ENCODE measurements around the gene PLA2G4A.

DNA sequence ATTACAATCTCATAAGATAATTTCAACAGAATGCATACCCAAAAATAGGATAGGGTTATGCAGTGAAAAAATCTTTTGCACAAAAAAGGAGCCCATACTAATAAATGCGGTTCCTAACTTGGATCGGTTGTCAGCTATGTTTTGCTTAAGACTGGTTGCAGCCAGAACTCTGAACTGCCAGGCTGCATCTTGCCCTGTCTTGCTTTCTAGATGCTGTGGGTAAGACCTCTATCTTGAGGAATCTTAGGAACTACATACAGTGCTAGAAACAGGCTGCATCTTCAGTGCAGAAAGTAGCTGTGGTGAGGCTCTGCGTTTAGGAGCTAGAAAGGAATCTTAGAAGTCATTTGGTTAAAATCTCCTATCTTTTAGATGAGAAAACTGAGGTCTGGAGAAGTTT, 45.6 kb upstream of the PLA2G4A start:
- TF ChIP-seq POLR2AphosphoS5 (IDR thresholded peaks at IDR 0.05; ENCODE audit: borderline replicate concordance, low read depth, low read length) (no peak), EZH2 (IDR thresholded peaks at IDR 0.05) (no peak)

Data from SK-N-MC (cell line).